Right lobe of liver (tissue), 6 donors: ENCODE measurements around the gene USP19. TPM values are rescaled to one million over a fixed set of nuclear protein-coding genes. Genes with fewer than 3 reads are reported as not detected.

ENCODE experiments used
- ATAC-seq, 4 donors: fragments of 200-7000 bp; cut with Tn5 transposase; one replicate each; pipeline ENCODE4 v1.9.1; 2020; ENCODE audit warnings: mild to moderate bottlenecking in 4 of 4, moderate library complexity in 4 of 4
- DNase-seq, 3 donors: peaks; one replicate each; pipeline ENCODE4 v3.0.0-alpha.2; 2020
- H3K27ac ChIP-seq, 3 donors: fragments of 200-600 bp; one replicate each; pipeline ENCODE4 v1.8.0; 2022
- H3K27me3 ChIP-seq, 2 donors: fragments of 200-600 bp; one replicate each; pipeline ENCODE4 v1.8.0; 2022
- H3K36me3 ChIP-seq, 4 donors: fragments of 200-600 bp; sonication (generic) in 1 of 4; one replicate each; pipeline versions ENCODE4 v1.5.1 to v1.8.0; 2017 to 2022; ENCODE audit warnings: control low read depth in 1 of 4
- H3K4me1 ChIP-seq, 4 donors: fragments of 200-600 bp; sonication (generic) in 1 of 4; one replicate each; pipeline versions ENCODE4 v1.5.1 to v1.8.0; 2017 to 2022; ENCODE audit warnings: control low read depth in 1 of 4
- H3K4me3 ChIP-seq, 3 donors: fragments of 200-600 bp; one replicate each; pipeline ENCODE4 v1.8.0; 2022
- H3K9me3 ChIP-seq, 4 donors: fragments of 200-600 bp; sonication (generic) in 1 of 4; one replicate each; pipeline versions ENCODE4 v1.5.1 to v1.8.0; 2017 to 2022; ENCODE audit warnings: control low read depth in 1 of 4
- POLR2A ChIP-seq: fragments of 450-650 bp; IDR thresholded peaks from one replicate; pipeline ENCODE4 v1.6.1; 2017; ENCODE audit warnings: antibody characterized with exemption, mild to moderate bottlenecking
- WGBS: methylation state at CpG from one replicate; pipeline ENCODE4 v1.1.6; 2018; ENCODE audit warnings: low coverage, low lambda C conversion rate; ENCODE audit not compliant: insufficient coverage; ENCODE audit errors: missing lambda C conversion rate; 5-methylcytosine and 5-hydroxymethylcytosine counted together
- intact Hi-C, 2 donors: fragments of 100-400 bp; cut with DNase I; formaldehyde crosslinking; loops; one replicate each; pipeline versions ENCODE4 v1.11.2 to v1.14.1; 2022
- total RNA-seq, 6 experiments: library from RNA; depleted of rRNA in 2 of 6; stranded (reverse); fragments of >200 nt in 2 of 6; fragmentation: NEBNext Ultra II Directional in 3 of 6; extraction: Animal tissue kit (Norgen Biotek cat#: 25700) in 3 of 6; gene quantifications; one replicate each; pipeline versions ENCODE4 v1.1.0 to v1.2.4, GENCODE V29; 2016 to 2023
- TF ChIP-seq, protein P1 (sequence below), 4 donors: fragments of 200-600 bp in 3 of 4; fragments of 450-650 bp in 1 of 4; IDR thresholded peaks; one replicate each; pipeline versions ENCODE4 v1.5.1 to v1.8.0; 2016 to 2022; ENCODE audit warnings: antibody characterized with exemption in 4 of 4, mild to moderate bottlenecking in 2 of 4
- donor health status: DM: no; HTN: yes; CAD: no.
- donor health status: DM: no; HTN: no; CAD: no.
- donor health status: DM: no; HTN: no; CAD: no.
- donor health status: DM: no; HTN: yes; CAD: no.
- donor health status: DM: no; HTN: yes; CAD: no.

The USP19 gene
- total RNA-seq, 6 experiments from 2014 or later, result 28.0 to 39.0 (median 34.1) TPM

DNA sequence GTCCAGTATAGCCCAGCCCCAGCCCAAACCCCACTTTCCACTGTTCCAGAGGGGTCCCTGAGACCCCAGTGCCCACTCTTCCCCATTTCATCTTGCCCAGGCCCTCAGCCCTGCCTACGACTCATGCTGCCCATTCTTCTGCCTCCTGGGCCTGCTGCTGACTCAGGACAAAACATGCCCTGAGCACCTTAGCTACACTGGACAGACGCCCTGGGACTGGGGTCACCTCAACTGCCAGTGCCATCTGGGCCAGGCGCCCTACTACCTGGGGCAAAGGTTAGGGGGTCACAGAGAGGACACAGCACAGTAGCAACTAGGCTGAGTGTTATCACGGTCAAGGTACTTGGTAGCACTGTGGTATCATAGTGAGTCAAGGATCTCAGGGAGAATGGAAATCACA lies 14.9 kb upstream of the USP19 start:
- DNase-seq, result peak in 2 of 3 donors; percentile 67 to 79
- Histone ChIP-seq H3K27me3 (no peaks in the 10 kb centered on the region), H3K9me3 (no peaks in the 10 kb centered on the region), H3K36me3 (no peaks in the 10 kb centered on the region), H3K27ac (peak overlapping the region in 1 of 3 donors; percentile 0), H3K4me3 (no peak overlapping the region), H3K4me1 (peaks cover 0 to 33% (median 12%) of the 10 kb centered on the region in 4 donors)
- intact Hi-C loops, result no loop called here
- 8% methylated on average over 2 of the region's 4 CpGs for WGBS
- TF ChIP-seq, protein P1, sequence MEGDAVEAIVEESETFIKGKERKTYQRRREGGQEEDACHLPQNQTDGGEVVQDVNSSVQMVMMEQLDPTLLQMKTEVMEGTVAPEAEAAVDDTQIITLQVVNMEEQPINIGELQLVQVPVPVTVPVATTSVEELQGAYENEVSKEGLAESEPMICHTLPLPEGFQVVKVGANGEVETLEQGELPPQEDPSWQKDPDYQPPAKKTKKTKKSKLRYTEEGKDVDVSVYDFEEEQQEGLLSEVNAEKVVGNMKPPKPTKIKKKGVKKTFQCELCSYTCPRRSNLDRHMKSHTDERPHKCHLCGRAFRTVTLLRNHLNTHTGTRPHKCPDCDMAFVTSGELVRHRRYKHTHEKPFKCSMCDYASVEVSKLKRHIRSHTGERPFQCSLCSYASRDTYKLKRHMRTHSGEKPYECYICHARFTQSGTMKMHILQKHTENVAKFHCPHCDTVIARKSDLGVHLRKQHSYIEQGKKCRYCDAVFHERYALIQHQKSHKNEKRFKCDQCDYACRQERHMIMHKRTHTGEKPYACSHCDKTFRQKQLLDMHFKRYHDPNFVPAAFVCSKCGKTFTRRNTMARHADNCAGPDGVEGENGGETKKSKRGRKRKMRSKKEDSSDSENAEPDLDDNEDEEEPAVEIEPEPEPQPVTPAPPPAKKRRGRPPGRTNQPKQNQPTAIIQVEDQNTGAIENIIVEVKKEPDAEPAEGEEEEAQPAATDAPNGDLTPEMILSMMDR (IDR thresholded peaks at IDR 0.05), result no peak
- TF ChIP-seq POLR2A, result no peak
- ATAC-seq, result peak in 3 of 4 donors; percentile 25 to 54 (median 42)

DNA sequence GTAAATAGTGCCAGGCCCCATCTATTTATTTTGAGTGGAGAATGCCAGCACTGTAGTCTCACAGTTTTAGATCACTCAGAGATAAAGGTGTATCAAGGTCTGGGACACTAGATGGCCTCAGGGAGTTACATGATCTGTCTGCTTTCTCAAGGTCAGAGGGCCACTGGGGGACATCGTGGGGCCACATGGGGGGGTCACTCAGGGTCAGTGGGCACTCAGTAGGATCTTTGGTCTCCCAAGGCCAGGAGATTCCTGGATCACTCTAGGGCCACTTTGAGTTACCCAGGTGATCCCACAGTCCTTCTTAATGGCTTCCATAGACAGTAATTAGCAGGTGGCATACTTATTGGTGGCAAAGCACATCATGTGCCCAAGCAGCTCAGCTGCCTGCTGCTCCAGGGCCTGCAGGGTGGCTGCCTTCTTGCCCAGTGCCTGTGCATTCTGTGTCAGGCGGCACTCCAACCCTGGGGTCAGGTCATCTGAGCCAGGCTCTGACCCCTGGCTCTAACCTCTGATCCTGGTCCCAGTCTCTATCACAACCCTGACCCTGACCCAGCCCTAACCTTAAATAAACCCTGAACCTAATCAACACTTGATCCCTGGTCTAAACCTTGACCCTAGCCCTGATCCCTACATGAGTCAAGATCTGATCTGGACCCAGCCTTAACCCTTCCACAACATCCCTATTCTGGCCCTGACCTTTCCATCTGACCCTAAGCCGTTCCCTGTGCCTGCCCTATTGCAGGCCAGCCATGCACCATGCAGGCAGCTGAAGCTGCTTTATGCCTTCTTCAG lies 14.0 kb upstream of the USP19 start:
- DNase-seq (peak; percentile 51 to 85 (median 84)), ATAC-seq (peak; percentile 39 to 74 (median 61))
- peak overlapping the region in 1 of 3 donors; percentile 65 for H3K27ac ChIP-seq
- H3K4me1 ChIP-seq, result peaks cover 0 to 33% (median 12%) of the 10 kb centered on the region in 4 donors
- no peak overlapping the region for H3K4me3 ChIP-seq
- TF ChIP-seq, protein P1 (IDR thresholded peaks at IDR 0.05), result peak in 1 of 4 donors; percentile 6
- TF ChIP-seq POLR2A, result no peak
- H3K27me3 ChIP-seq, result no peaks in the 10 kb centered on the region
- H3K9me3 ChIP-seq, result no peaks in the 10 kb centered on the region
- no peaks in the 10 kb centered on the region for H3K36me3 ChIP-seq
- 7% methylated on average over 2 of the region's 3 CpGs for WGBS
- intact Hi-C loops, result no loop called here

DNA sequence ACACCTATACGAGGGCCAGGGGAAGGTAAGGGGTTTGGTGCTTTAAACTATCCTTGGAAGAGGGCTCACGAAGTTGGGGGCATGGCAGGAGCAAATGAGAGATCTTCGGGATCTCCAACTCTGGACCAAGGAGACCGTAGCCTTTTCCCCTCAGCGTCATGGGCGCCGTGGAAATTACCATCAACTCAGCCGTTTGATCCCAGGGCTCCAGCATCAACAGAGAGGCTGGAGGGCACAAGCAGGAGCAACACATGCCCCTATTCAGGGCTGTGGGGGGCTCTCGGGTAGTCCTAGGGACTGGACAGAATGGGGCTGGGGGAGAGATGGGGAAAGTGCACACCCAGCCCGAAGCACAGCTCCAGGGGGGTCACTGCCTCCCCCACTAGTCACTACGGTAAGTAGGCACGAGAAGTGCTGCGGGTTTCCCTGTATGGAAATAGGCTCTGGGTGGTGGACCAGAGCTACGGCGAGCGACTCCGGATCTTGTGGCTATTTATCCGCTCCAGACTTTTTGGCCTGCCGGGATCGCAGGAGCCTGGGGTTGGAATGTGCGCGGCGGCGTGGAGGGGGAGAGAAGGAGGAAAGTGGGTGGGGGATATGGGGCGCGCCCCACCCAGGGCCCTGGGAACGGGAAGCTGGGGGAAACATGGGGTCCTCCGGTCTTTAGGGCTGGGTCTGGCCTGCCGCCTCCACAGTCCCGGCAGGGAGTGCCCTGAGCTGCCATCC lies 12.8 kb upstream of the USP19 start:
- Histone ChIP-seq H3K36me3 (no peaks in the 10 kb centered on the region), H3K27me3 (no peaks in the 10 kb centered on the region), H3K27ac (peak overlapping the region; percentile 56 to 76 (median 65)), H3K4me1 (peaks cover 0 to 33% (median 12%) of the 10 kb centered on the region in 4 donors), H3K4me3 (peak overlapping the region; percentile 68 to 73 (median 73)), H3K9me3 (no peaks in the 10 kb centered on the region)
- DNase-seq, result peak; percentile 82 to 86 (median 85)
- intact Hi-C loops, result no loop called here
- ATAC-seq, result peak; percentile 78 to 86 (median 83)
- no peak for TF ChIP-seq POLR2A
- TF ChIP-seq, protein P1 (IDR thresholded peaks at IDR 0.05), result no peak
- WGBS, result 3% methylated on average over 23 of the region's 30 CpGs

DNA sequence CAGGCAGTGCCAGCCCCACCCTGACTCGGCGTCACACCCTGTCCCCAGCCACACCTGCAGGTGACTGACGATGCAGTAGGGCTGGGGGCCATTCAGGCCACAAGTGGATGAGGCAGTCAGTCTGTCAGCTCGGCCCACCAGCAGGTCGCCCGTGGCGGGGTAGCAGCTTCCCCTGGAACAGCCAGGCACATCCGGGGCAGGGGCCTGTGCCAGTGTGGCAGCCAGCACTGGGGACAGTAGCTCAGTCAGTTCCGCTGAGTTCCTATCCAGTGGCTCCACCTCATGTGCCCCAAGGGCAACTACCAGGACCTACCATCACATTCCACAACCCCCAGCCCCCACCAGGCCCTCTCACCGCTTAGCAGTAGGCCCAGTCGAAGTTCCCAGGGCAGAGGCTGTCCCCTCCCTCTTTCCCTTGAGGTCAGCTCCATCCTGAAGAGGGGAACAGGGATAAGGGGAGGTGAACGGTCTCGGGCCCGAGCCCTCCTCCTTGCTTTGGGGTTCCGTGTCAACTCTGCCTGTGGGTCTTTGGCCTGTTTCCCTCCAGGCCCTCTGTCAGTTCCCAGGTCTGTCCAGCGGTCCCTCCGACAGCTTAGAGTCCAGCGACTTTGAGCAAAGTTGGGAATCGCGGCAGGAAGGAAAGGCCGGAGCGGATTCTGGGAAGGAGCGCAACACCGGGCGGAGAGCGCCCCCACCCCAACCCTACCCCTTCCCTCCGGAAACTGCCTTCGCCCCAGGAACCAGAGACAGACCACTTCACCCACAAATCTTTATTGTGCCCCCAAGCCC lies 12.0 kb upstream of the USP19 start, which contains the start of gene LAMB2:
TSS of gene LAMB2 (minus strand) at position 614 of the 789 bp plus-strand sequence. CDS start at position 431, 183 bp downstream.
- DNase-seq (peak; percentile 72 to 84 (median 75)), ATAC-seq (peak; percentile 70 to 82 (median 78))
- peak within 1 kb of the TSS; percentile 56 to 76 (median 65) for H3K27ac ChIP-seq
- peak within 1 kb of the TSS; percentile 68 to 73 (median 73) for H3K4me3 ChIP-seq
- H3K4me1 ChIP-seq, result peaks cover 0 to 33% (median 12%) of the 10 kb centered on the region in 4 donors
- intact Hi-C loops, result no loop called here
- H3K27me3 ChIP-seq, result no peaks in the 10 kb centered on the region
- no peaks in the 10 kb centered on the region for H3K36me3 ChIP-seq
- WGBS, result 10% methylated on average over 9 of the region's 28 CpGs
- no peaks in the 10 kb centered on the region for H3K9me3 ChIP-seq
- peak; percentile 41 for TF ChIP-seq POLR2A
- TF ChIP-seq, protein P1 (IDR thresholded peaks at IDR 0.05), result peak in 1 of 4 donors; percentile 10
